Loucy (cell line): ENCODE results near the gene VIPR2.
"Not testable (repeated sequence)": the region's sequence is repeated elsewhere in the genome, so short reads cannot be mapped to it uniquely, and the experiment has no call there.

ENCODE experiments used
- H2AFZ ChIP-seq: fragments of 200-600 bp; sonication (generic); 2 replicates; pipeline ENCODE4 v1.6.0; 2016; ENCODE audit warnings: antibody characterized with exemption, mild to moderate bottlenecking, low read length, moderate library complexity
- H3F3A ChIP-seq: fragments of 200-600 bp; 2 replicates; pipeline ENCODE4 v1.6.0; 2016; ENCODE audit warnings: antibody characterized with exemption, low read depth, mild to moderate bottlenecking
- H3K27me3 ChIP-seq: fragments of 200-600 bp; sonication (generic); 2 replicates; pipeline ENCODE4 v1.6.1; 2014; ENCODE audit warnings: low read length, mild to moderate bottlenecking; ENCODE audit not compliant: insufficient read depth, poor library complexity, severe bottlenecking
- H3K36me3 ChIP-seq: fragments of 200-600 bp; sonication (generic); 2 replicates; pipeline ENCODE4 v1.6.1; 2016; ENCODE audit warnings: low read length; ENCODE audit not compliant: insufficient read depth
- H3K4me1 ChIP-seq: fragments of 200-600 bp; sonication (generic); 2 replicates; pipeline ENCODE4 v1.5.1; 2014; ENCODE audit warnings: low read length, mild to moderate bottlenecking; ENCODE audit not compliant: insufficient read depth, poor library complexity, severe bottlenecking
- H3K4me2 ChIP-seq: fragments of 200-600 bp; sonication (generic); 2 replicates; pipeline ENCODE4 v1.6.0; 2014; ENCODE audit warnings: antibody characterized with exemption, low read length, low read depth, mild to moderate bottlenecking; ENCODE audit not compliant: poor library complexity, severe bottlenecking
- H3K4me3 ChIP-seq: fragments of 200-600 bp; sonication (generic); 2 replicates; pipeline ENCODE4 v1.5.1; 2014; ENCODE audit warnings: low read length, mild to moderate bottlenecking, mixed read lengths; ENCODE audit not compliant: poor library complexity, severe bottlenecking
- H3K79me2 ChIP-seq: fragments of 200-600 bp; sonication (generic); 2 replicates; pipeline ENCODE4 v1.6.1; 2014; ENCODE audit warnings: low read length; ENCODE audit not compliant: insufficient read depth
- H3K9ac ChIP-seq: fragments of 200-600 bp; sonication (generic); 2 replicates; pipeline ENCODE4 v1.6.0; 2014; ENCODE audit warnings: mild to moderate bottlenecking, low read depth, low read length, moderate library complexity; ENCODE audit not compliant: poor library complexity, severe bottlenecking
- H3K9me2 ChIP-seq: fragments of 200-600 bp; sonication (generic); replicated peaks from 2 replicates; pipeline ENCODE4 v1.6.1; 2016; ENCODE audit warnings: low read depth, low read length, mixed read lengths
- H3K9me3 ChIP-seq: fragments of 200-600 bp; sonication (generic); 2 replicates; pipeline ENCODE4 v1.6.1; 2014; ENCODE audit warnings: mild to moderate bottlenecking, antibody characterized with exemption, low read length, low read depth; ENCODE audit not compliant: insufficient read depth
- H4K20me1 ChIP-seq: fragments of 200-600 bp; sonication (generic); 2 replicates; pipeline ENCODE4 v1.6.0; 2014; ENCODE audit warnings: antibody characterized with exemption, low read length, mild to moderate bottlenecking; ENCODE audit not compliant: insufficient read depth, poor library complexity, severe bottlenecking
- EZH2phosphoT487 ChIP-seq: fragments of 200-600 bp; IDR thresholded peaks from 2 replicates; pipeline ENCODE4 v1.6.1; 2018; ENCODE audit warnings: antibody characterized with exemption, mild to moderate bottlenecking, moderate library complexity, borderline replicate concordance
- TF ChIP-seq, protein P1 (sequence below): fragments of 200-600 bp; sonication (generic); conservative IDR thresholded peaks from 2 replicates; pipeline ENCODE4 v1.5.1; 2014; ENCODE audit warnings: mild to moderate bottlenecking, antibody characterized with exemption, low read length

The VIPR2 gene

DNA sequence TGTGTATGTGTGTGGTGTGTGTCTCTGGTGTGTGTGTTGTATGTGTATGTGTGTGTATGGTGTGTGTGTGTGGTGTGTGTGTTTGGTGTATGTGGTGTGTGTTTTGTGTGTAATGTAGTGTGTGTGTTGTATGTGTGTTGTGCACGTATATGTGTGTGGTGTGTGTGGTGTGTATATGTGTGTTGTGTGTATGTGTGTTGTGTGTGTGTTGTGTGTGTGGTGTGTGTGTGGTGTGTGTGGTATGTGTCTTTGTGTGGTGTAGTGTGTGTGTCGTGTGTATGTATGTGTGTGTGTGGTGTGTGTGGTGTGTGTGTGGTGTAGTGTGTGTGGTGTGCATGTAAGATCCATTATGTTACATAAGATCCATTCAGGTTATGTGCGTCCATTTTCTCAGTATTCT is 21.9 kb upstream of the VIPR2 start:
- no peaks in the 10 kb centered on the region for H3K27me3 ChIP-seq
- H3K4me3 ChIP-seq = no peak overlapping the region
- no peak overlapping the region for H3K9ac ChIP-seq
- H3K4me1 ChIP-seq = no peaks in the 10 kb centered on the region
- H2AFZ ChIP-seq = no peak overlapping the region
- no peak for TF ChIP-seq EZH2phosphoT487
- TF ChIP-seq, protein P1, sequence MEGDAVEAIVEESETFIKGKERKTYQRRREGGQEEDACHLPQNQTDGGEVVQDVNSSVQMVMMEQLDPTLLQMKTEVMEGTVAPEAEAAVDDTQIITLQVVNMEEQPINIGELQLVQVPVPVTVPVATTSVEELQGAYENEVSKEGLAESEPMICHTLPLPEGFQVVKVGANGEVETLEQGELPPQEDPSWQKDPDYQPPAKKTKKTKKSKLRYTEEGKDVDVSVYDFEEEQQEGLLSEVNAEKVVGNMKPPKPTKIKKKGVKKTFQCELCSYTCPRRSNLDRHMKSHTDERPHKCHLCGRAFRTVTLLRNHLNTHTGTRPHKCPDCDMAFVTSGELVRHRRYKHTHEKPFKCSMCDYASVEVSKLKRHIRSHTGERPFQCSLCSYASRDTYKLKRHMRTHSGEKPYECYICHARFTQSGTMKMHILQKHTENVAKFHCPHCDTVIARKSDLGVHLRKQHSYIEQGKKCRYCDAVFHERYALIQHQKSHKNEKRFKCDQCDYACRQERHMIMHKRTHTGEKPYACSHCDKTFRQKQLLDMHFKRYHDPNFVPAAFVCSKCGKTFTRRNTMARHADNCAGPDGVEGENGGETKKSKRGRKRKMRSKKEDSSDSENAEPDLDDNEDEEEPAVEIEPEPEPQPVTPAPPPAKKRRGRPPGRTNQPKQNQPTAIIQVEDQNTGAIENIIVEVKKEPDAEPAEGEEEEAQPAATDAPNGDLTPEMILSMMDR = no peak
- H4K20me1 ChIP-seq = no peaks in the 10 kb centered on the region
- H3F3A ChIP-seq = no peaks in the 10 kb centered on the region
- no peaks in the 10 kb centered on the region for H3K9me2 ChIP-seq
- H3K9me3 ChIP-seq = peaks cover 22% of the 10 kb centered on the region; the same call in 1 of the 2 replicates
- H3K79me2 ChIP-seq = no peaks in the 10 kb centered on the region
- H3K4me2 ChIP-seq = no peak overlapping the region
- no peaks in the 10 kb centered on the region for H3K36me3 ChIP-seq

DNA sequence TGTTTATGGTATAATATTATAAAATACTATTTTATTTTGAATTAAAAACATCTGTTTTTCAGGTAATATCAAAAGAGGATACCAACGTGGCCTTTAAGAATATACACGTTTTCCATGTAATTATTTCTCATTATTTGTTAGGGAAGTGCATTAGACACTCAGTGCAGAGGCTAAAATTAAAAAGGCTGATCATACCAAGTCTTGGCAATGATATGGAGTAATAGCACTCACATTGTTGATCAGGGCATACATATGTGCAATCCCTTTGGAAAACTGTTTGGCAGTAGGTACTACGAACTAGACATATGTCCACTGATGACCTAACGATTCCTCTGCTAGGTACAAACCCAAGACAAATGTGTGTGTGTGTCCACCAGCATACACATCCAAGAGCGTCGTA is 20.7 kb upstream of the VIPR2 start:
- Histone ChIP-seq H3K9me3 (peaks cover 15% of the 10 kb centered on the region; the same call in 1 of the 2 replicates), H3F3A (no peaks in the 10 kb centered on the region), H3K27me3 (no peaks in the 10 kb centered on the region), H3K4me3 (no peak overlapping the region), H3K9me2 (no peaks in the 10 kb centered on the region), H3K4me1 (no peaks in the 10 kb centered on the region), H2AFZ (no peak overlapping the region), H3K4me2 (no peak overlapping the region), H3K36me3 (no peaks in the 10 kb centered on the region), H4K20me1 (no peaks in the 10 kb centered on the region), H3K9ac (no peak overlapping the region), H3K79me2 (no peaks in the 10 kb centered on the region)
- TF ChIP-seq, protein P1 = no peak
- no peak for TF ChIP-seq EZH2phosphoT487

DNA sequence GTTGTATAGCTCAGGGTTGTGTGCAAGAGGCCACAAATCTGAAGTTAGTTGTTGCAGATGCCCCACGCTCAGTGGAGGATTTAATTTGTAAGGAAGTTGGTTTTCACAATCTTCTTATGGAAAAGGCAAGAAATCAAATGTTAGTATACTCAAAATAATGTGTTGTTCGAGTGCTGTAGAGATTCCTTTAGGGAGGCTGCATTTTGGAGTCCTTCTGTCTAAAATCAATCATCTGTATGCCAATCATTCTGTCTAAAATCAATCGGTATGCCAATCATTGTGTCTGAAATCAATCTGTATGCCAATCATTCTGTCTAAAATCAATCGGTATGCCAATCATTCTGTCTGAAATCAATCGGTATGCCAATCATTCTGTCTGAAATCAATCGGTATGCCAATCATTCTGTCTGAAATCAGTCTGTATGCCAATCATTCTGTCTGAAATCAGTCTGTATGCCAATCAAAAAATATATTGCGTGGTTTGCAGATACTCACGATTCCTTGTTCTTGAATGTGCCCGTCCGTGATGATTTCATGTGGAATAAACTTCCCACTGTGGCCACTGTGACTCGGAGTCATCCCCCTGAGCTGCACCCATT is 19.1 kb upstream of the VIPR2 start:
- not testable (repeated sequence) for H3K9ac ChIP-seq, H3K4me2 ChIP-seq, H3K36me3 ChIP-seq, H4K20me1 ChIP-seq, H3K27me3 ChIP-seq, H3K4me3 ChIP-seq, H2AFZ ChIP-seq, H3K4me1 ChIP-seq, H3K9me2 ChIP-seq, H3K79me2 ChIP-seq, H3F3A ChIP-seq
- H3K9me3 ChIP-seq = peaks cover 11% of the 10 kb centered on the region; the same call in 1 of the 2 replicates

DNA sequence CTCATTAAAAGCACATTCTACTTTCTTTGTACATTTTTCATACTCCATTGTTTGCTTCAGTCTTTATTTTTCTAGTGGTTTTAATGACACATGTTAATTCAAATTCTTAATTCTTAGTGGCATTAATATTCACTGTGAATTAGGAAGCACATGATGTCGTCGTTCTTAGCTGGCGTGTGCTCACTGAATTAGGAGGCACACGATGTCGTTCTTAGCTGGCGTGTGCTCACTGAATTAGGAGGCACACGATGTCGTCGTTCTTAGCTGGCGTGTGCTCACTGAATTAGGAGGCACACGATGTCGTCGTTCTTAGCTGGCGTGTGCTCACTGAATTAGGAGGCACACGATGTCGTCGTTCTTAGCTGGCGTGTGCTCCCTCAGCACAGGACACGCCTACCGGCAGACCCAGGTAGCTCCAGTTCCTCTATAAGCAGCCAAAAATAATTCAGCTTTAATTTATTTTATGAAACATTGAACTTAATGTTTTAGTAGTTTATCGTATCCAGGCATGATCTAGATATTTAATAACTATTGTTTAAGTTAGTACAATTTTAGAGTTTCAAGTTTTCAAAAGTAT is 17.5 kb upstream of the VIPR2 start:
- H3K79me2 ChIP-seq, H3K9me2 ChIP-seq, H3K9ac ChIP-seq, H4K20me1 ChIP-seq, H3K36me3 ChIP-seq, H3K4me1 ChIP-seq, H3K27me3 ChIP-seq, H3F3A ChIP-seq, H2AFZ ChIP-seq, H3K4me2 ChIP-seq, H3K4me3 ChIP-seq: not testable (repeated sequence)
- peaks cover 13% of the 10 kb centered on the region; the same call in 1 of the 2 replicates for H3K9me3 ChIP-seq
